HG02678 (cell line): ENCODE data around the gene PPP1CB.
A peak's percentile ranks its signal among the peaks of the same experiment; 100 is the strongest.
"Not testable (repeated sequence)": the region's sequence is repeated elsewhere in the genome, so short reads cannot be mapped to it uniquely, and the experiment has no call there.

Experiments used
- ATAC-seq: cut with Tn5 transposase; IDR thresholded peaks from one replicate; pipeline ENCODE4 v1.9.1; 2021; ENCODE audit warnings: mild to moderate bottlenecking, moderate library complexity; ENCODE audit not compliant: unreplicated experiment

The PPP1CB gene

DNA sequence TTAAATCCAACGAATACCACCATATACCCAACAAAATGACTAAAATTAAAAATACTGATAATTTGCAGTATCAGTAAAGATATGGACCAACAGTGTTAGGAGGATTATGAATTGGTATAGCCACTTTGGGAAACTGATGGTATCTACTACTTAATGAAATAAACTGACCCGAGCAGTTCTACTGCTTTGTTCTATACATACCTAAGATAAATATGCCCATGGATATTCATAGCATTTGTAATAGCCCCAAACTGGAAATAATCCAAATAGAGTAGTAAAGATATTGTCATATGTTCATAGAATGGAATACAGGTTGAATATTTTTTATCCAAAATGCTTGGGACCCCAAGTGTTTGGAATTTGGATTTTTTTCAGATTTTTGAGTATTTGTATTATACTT lies 20.7 kb downstream of the PPP1CB start:
- ATAC-seq = no peak

DNA sequence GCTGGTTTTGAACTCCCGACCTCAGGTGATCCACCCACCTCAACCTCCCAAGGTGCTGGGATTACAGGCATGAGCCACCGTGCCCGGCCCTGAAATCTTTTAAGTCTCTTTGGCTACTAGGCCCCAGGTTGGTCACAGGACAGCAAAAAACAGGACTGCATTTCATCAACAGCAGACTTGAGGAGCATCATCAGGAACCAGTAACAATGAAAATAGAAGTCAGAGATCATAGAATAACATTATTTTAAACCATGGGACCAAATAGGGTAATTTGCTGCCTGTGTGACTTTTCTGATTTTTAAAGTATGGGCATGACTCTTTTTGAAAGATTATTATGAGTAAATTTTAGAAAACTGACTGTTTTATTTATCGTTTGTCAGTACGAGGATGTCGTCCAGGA lies 24.8 kb downstream of the PPP1CB start:
- ATAC-seq = no peak

DNA sequence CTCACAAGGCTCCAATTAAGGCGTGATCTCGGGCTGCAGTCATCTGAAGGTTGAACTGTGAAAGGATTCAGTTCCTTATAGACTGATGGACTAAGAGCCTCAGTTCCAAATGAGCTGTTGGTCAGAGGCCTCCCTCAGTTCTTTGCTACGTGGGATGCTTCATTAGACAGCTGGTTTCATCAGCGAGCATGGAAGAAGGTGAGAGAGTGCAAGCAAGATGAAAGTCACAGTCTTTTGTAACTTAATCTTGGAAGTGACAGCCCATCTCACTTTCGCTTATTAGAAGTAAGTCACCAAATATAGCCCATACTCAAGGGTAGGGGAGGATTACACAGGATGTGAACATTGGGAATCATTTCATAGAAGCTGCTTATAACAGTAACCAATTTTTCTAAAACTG lies 26.8 kb downstream of the PPP1CB start:
- no peak for ATAC-seq

DNA sequence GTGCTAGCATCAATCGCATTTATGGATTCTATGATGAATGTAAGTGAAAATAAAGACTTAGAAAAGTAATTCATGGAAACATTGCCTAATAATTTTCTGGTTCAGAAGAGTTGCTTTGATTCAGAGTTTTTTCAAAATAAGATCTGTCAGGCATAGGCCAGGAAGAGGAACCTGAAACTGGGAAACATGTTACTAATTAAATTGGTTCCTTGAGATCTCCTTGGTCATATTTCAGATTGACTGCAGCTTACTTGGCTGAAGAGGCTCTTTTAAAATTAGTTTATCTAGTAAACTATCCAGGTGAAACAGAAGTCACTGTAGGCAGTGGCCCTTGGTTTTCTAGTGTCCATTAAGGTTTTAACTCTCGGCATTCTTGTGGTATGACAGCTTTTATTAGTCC lies 27.4 kb downstream of the PPP1CB start:
- ATAC-seq = no peak

DNA sequence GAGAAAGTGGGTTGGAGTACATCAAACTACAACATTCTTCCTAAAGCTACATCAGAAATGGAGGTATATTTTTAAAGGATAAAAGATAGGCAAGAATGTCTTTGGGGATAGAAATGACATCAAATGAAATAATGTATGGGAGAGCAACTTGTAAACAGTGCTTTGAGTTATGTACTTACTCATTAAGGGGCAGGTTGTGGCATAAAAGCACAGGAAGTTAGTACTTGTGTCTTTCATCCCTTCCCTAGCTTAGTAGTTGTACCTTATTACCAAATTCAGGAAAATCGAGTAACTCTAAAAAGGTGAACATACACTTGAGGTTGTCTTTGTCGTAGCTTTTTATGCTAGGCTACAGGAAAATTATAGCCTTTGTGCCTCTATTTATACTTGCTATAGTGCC lies 28.9 kb downstream of the PPP1CB start:
- no peak for ATAC-seq

DNA sequence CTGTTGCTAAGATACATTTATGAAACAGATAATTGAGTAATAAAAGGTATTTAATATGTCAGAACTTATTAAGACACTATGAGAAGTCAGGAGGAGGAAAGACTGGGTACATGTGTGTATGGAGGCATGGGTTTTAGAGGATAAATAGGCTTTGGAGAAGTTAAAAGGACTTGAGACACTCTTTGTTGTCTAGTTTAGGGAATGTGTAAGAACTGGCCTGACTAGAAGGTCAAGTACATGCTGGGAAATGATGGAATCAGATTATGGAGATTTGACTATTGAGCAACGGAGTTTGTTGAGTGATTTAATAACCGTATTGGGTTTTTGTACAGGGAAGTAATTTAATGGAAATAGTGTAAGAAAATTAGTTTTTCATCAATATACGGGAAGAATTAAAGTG lies 30.8 kb downstream of the PPP1CB start:
- no peak for ATAC-seq

DNA sequence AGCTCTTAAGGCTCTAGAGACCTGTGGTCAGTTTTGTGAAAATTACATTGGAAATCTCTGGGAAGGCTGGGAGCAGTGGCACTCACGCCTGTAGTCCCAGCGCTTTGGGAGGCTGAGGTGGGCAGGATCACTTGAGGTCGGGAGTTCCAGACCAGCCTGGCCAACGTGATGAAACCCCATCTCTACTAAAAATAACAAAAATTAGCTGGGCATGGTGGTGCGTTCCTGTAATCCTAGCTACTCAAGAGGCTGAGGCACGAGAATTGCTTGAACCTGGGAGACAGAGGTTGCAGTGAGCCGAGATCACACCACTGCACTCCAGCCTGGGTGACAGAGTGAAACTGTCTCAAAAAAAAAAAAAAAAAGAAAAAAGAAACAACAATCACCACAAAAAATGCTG lies 32.9 kb downstream of the PPP1CB start:
- ATAC-seq = not testable (repeated sequence)

DNA sequence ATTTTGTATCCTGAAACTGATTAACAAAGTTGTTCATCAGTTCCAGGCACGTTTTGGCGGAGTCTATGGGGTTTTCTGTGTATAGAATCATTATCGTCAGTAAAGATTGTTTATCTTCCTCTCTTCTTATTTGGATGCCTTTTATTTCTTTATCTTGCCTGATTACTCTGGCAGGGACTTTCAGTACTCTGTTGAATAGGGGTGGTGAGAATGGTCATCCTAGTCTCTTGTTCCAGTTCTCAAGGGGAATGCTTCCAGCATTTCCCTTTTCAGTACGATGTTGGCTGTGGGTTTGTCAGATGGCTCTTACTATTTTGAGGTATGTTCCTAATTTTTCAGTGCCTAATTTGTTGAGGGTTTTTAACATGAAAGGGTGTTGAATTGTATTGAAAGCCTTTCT lies 45.0 kb downstream of the PPP1CB start:
- ATAC-seq = no peak

DNA sequence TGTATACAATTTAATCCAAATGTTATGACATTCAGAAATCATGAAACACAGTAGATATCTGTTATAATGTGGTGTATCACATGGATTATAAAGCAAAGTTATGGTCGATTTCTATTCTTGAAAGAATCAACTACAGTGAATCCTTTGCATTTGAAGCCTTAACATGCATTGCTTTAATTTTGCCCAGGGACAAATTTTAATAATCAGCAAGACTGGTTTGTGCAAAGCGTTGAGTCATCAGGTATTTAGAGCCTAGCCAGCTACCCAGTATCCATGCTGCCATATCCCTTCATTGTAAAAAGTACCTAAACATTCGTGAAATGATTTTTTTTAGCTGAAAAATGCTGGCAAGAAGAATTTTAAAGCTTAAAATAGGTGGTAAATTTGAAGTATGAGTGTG lies 50.1 kb downstream of the PPP1CB start:
- ATAC-seq = no peak

DNA sequence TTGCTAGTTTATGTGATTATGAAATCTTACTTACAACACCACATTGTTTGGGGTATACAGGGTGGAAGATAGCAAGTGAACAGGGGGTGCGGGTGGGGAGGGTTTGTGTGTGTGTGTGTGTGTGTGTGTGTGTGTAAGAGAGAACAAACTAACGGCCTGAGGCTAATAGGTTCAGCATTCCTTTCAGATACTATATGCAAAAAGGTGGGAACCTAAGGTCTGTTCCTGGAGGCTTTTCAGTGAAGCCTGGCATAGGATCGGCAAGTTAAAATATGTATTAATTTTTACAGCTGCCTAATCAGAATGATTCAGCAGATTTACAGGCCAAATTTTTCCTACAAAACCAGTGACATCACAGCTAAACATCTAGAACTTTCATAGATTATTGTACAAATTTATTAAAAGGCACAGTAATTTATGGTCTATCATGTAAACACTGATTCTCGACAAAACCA lies 51.4 kb downstream of the PPP1CB start:
- no peak for ATAC-seq

DNA sequence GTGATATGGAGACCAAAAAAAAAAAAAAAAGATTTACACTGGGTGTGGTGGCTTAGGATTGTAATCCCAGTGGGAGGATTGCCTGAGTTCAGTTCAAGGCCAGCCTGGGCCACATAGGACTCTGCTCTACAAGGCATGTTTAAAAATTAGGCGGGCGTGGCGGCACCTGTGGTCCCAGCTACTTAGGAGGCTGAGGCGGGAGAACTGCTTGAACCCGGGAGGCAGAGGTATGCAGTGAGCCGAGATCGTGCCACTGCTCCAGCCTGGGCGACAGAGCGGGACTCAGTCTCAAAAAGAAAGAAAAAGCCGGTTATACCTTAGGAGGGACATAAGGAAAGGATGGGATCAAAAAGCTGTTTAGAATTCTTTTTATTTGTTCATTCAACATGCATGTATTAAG lies 58.3 kb downstream of the PPP1CB start:
- no peak for ATAC-seq

DNA sequence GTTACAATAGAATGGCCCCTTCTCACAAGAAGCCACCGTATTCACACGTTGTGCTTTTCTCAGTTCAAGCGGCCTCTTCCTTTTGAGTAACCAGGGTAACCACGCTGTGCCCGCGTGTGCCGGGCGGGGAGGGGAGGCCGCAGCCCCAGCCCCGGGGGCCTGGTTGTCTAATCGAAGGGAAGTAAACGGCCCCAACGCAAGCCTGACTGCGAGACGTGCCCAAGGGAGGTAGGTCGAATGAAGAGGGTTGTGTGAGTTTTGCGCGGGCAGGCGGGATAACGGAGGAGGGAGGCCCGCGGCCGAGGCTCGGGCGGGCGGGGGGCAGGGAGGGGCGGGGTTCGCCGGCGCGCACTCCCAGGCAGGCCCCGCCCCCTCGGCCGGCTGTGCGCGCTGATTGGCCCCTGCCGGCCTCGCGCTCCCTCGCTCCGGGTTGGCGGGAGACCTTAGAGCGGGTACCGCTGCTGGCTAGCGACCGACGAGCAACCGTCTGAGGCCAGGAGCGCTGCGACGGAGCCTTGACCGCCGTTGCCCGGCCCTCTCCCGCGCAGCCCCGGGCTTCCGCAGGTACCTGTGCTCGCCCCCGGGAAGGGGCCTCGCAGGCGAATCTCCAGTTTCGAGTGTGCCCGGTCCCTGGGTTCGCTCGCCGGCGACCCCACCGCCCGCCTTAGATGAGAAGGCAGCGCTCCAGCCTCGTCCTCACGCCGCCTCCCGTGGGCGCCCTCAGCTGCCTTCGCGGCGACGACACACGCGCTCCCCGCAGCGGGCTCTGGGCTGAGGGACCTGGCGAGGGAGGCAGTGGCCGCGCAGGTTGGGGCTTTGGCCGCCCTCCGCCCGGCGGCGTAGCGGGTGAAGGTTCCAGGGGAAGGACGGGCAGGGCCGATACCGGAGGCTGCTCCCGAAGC lies 59.0 kb downstream of the PPP1CB start, which contains the start of gene SPDYA:
Gene SPDYA, plus strand, starts transcription at position 451 of the 902 bp plus-strand sequence. CDS start 5,181 bp downstream, outside the sequence.
- peak; percentile 82 for ATAC-seq

DNA sequence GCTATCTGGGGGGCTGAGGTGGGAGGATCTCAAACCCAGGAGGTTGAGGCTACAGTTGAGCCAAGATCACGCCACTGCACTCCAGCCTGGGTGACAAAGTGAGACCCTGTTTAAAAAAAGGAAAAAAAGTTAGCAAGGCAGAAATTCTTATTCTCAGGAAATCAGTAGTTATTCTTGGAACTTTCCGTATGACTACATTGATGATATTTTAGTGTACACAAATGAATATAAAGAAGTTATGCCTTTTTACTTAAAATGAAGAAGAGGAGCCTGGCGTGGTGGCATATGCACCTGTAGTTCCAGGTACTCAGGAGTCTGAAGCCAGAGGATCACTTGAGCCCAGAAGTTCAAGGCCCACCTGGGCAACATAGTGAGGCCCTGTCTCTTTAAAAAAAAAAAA lies 66.4 kb downstream of the PPP1CB start:
- no peak for ATAC-seq

DNA sequence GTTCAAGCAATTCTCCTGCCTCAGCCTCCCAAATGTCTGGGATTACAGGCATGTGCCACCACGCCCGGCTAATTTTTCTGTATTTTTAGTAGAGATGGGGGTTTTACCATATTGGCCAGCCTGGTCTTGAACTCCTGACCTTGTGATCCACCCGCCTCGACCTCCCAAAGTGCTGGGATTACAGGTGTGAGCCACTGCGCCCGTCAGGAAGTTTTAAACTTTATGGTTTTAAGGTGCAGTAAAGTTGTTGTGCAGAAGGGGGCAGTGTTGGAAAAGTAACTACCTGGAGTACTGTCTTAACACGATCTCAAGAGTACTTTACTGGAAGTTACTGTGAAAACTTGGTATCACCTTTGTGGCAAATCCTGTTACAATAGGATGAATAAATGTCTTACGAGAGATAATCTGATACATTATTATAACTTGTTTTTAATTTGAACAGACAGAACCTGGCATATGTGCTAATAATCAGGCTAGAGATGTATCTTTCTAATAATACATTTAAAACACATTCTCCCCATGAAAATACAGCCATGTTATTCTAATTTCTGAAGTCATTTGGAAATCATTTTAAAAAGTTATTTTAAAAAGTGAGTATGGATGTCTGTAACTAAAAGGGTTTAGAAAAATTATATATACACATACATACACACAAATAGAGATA lies 69.8 kb downstream of the PPP1CB start:
- no peak for ATAC-seq

DNA sequence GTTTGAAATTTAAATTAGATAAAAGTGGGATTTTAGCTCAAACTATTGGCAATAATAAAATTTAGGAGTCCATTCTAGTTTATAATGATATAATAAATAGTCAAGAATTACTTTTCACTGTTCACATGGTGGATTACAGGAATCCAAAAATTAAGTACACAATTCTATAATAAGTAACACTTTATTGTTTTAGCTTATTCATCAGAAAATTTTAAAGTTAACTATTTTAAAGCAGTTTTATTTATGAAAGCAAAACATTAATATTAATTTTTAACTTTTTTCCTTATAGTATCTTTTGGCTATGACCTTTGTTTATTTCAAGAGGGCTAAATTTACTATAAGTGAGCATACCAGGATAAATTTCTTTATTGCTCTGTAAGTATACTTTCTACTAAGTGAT lies 70.4 kb downstream of the PPP1CB start:
- ATAC-seq = no peak

DNA sequence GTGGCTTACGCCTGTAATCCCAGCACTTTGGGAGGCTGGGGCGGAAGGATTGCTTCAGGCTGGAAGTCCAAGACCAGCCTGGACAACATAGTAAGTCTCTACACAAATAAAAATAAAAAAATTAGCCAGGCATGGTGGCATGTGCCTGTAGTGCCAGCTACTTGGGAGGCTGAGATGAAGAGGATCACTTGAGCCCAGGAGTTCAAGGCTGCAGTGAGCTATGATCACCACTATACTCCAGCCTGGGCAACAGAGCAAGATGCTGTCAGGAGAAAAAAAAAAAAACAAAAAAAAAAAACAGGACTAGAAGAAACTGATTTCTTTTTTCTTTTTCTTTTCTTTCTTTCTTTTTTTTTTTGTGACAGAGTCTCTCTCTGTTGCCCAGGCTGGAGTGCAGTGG lies 72.6 kb downstream of the PPP1CB start:
- ATAC-seq = no peak

DNA sequence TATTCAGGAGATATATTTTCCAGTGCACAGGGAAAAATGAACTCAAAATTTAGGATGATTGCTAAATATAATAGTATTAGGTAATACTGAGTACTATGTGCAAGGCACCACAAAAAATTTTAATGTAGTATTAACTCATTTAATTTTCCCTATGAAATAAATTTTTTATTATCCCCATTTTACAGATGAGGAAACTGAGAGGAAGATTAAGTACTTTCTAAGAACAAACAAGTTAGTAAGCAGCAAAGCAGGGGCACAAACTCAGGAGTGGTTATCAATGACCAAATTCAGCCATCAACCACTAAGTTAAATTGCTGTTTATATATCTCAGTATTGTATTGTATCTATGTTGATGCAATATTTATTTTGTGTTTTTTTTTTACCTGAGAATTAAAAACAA lies 73.2 kb downstream of the PPP1CB start:
- no peak for ATAC-seq

DNA sequence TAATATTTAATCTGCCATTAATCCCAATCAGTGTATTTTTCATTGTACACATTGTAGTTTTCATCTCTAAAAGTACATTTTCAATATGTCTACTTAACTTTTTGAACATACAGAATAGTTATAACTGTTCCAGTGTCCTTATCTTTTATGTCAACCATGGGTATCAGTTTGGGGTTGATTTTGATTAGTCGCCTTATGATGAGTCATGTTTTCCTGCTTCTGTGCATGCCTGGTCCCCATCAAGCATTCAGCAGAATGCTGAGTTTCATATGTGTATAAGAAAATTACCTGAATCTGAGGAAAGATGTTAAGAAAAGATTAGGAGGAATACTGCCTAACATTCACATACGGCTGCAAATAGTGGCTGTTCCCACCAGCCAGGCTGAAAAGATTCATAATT lies 76.8 kb downstream of the PPP1CB start:
- no peak for ATAC-seq

DNA sequence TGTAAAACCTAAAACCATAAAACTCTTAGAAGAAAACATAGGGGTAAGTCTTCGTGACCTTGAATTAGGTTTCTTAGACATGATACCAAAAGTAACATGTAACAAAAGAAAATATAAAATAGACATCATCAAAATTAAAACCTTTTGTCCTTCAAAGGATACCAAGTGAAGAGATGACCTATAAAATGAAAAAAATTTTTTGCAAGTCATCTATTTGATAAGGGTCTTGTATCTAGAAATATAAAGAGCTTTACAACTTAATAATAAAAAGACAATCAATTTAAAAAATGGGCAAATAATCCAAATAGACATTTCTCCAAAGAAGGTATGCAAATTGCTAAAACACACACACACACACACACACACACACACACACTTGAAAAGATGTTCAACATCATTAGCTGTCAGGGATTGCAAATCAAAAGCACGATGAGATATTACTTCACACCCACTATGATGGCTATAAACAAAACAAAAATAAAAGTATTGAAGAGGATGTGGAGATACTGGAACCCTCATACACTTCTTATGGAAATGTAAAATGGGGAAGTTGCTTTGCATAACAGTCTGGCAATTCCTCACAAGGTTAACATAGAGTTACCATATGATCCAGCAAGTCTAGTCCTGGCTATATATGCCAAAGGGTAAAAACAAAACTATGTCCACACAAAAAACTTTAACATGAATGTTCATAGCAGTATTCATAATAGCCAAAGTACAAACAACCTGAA lies 82.3 kb downstream of the PPP1CB start:
- ATAC-seq = no peak

DNA sequence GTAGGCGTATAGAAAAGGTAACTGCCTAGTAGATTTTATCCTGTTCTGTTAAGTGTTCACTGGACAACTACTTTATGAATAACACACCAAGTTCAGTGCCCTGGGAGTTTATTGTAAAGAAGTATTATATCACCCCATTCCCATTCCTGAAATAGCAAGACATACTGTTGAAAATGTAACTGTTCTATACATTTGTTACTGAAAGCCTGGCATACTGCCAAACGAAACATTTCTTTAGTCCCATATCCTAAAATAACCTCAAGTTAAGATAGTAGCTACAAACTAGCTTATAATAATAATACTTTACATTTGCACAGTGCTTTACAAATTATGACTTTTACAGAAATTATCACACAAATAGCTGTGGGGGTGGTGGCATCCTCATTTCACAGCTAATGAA lies 84.2 kb downstream of the PPP1CB start:
- ATAC-seq = no peak

DNA sequence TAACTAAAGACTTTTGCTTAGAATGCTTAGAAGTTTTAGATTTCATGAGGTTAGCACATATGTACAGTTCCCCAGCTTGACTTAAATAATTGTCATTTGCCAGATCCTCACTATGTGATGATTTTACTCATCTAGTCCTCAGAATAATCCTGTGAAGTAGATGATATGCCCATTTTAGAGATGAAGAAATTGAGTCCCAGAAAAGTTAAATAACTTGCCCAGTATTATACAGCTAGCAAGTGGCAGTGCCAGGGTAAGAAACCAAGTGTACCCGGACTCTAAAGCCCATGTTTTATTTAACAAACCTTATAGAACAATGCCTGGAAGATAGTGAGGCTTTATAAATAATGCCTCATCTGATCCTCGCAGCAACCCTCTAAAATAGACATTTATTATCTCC lies 87.3 kb downstream of the PPP1CB start:
- ATAC-seq = no peak

DNA sequence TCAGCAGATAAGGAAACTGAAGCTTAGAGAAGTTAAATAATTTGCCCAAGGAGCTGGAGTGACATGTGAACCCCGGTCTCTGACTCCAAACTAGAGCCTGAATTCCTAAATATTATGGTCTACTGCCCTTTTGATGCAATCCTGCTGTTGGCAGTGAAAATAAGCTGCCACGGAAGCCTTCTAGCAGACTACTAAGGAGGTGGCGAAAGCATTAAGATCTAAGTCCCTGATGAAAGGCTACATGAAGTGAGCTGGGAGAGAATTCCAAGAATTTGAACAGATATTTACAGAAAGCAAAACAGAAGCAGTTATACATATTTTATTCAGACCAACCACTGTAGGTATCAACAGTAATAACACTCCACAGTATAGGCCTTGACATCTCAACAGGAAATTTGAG lies 90.4 kb downstream of the PPP1CB start:
- ATAC-seq = no peak
